VCaP (cell line): ENCODE measurements around the gene LARP1.

Experiments used
- H3K27ac ChIP-seq: fragments of 450-650 bp; 2 replicates; pipeline ENCODE4 v1.5.1; 2017
- TF ChIP-seq, protein P1 (sequence below): fragments of 450-650 bp; conservative IDR thresholded peaks from 2 replicates; pipeline ENCODE4 v1.5.1; 2017; ENCODE audit warnings: mild to moderate bottlenecking, moderate library complexity

The LARP1 gene

DNA sequence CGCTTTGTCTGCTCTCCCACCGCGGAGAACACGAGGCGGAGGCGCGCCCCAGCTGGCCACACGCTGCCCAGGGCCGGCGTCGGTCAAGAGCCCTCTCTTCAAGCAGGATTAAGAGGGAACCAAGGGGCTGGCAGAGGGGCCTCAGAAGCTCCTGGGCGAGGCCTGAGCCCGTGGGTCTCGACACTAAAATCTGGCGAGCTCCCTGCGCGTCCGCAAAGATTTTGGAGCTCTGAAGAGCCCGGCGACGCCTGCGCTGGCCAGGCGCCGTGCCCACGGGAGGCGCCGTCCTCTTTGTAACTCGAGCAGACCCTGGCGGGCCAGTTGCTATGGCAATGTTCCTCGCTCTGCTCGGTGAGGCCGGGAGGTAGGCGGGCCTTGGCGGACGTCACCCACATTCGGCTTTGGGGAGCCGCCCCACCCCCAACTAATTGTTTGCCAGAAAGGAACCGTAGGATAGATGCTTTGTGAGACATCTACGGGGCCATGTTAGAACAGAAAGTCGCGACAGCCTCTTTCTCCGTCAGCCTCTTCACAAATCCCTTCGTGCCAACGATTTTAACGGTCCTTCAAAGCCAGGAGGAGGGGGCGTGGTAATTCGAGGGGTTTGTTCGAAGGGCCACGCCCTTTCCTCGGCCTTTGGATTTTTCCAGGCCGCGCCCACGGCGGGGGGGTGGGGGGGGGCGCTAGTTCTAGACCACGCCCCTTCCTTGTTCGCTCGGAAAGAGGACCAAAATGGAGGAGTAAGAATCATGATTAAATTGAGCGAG lies 102.5 kb downstream of the LARP1 start:
- TF ChIP-seq, protein P1, sequence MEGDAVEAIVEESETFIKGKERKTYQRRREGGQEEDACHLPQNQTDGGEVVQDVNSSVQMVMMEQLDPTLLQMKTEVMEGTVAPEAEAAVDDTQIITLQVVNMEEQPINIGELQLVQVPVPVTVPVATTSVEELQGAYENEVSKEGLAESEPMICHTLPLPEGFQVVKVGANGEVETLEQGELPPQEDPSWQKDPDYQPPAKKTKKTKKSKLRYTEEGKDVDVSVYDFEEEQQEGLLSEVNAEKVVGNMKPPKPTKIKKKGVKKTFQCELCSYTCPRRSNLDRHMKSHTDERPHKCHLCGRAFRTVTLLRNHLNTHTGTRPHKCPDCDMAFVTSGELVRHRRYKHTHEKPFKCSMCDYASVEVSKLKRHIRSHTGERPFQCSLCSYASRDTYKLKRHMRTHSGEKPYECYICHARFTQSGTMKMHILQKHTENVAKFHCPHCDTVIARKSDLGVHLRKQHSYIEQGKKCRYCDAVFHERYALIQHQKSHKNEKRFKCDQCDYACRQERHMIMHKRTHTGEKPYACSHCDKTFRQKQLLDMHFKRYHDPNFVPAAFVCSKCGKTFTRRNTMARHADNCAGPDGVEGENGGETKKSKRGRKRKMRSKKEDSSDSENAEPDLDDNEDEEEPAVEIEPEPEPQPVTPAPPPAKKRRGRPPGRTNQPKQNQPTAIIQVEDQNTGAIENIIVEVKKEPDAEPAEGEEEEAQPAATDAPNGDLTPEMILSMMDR = no peak
- H3K27ac ChIP-seq = peak overlapping the region; percentile 96

DNA sequence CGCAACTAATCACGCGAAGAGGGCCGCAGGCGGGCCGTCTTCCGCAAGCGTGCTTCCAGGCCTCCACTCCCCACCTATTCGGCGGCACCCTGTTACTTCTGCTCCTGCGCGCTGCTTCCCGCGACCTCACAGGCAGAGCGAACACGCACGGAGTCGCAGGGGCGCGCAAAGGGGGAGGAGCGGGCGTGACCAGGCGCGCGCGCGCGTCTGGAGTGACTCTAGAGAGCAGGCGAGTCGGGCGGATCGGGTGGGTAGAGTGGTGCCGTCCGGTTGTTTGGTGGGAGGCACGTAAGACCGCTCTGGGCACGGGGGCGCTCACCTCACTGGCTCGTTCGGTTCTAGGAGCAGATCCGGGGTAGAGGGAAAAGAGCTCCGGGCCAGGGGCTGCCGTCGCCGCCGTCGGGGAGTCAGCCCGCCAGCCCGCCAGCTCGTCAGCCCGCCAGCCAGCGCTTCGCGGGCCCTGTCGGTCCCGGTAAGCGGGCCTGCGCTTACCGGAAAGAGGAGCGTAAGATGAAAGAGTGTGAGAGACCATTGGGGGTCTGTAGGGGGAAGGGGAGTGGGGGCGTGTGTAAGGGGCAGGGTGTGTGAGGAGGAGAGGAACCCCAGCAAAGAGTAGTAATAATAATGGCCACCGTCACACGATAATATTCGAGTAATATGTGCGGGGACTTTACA lies 103.3 kb downstream of the LARP1 start, which contains the start of gene CNOT8:
CNOT8 (plus strand) TSS at position 331 of the 675 bp plus-strand sequence. CDS start 4,652 bp downstream, outside the sequence.
- peak within 1 kb of the TSS; percentile 96 for H3K27ac ChIP-seq
- TF ChIP-seq, protein P1 = no peak

DNA sequence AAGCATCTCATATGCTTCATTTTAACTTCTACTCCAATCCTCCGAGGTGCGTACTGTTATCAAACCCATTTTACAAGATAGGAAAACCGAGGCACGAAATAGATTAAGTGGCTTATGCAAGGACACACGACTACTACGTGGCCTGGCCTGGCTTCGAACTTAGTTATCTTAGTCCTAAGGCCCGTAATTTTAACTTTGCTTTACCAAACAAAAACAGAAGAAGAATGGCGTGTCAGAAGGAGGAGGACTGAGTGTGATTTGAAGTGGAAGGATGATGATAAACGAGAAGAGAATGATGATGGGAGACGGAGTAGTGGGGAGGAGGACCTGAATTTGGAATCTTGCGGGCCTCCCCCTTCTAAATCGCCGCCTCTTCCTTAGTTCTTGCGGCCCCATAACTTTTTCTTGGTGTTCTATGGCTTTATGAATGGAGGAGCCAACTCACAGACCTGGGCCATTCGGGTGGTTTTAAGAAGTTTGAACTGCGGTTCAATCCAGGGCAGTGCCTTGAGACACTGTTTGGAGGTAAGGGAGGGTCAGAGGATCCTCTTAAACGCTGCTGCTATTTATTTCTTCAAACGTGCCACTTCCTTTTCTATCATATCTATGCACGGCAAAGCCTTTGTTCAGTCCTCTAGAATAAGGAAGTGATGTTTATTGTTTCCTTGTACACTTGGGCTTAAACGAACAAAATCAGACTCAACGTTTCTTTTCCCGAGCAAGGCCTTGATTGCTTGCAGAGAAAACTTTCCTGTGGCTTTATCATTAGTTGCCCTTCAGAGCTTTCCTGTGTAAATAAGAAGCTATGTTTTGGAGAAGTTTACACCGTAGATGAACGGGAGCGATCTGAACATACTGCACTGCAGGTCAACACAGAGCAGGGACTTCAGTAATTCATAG lies 104.0 kb downstream of the LARP1 start:
- TF ChIP-seq, protein P1 = no peak
- peak overlapping the region; percentile 96 for H3K27ac ChIP-seq

GRCh38 chr5:154860123-154860522 lies 104.9 kb downstream of the LARP1 start:
- TF ChIP-seq, protein P1 = no peak
- peak overlapping the region; percentile 96 for H3K27ac ChIP-seq

DNA sequence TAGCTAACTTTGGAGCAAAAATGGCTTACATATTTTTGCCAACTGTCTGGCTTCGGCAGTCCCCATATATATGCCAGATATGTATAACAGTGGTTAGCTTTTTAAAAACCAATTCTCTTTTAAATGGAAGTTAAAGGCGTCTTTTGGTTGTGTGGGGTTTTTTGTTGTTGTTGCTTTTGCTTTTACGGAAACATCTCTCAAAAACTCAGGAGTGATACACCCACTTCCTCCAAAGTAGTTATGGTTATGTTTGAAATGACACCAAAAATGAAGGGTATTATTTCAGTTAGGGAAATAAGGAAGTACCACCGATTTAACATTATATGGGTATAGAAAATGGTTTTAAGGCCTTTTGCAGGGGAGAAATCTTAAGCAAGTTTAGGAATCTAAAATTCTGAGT lies 105.6 kb downstream of the LARP1 start:
- peak overlapping the region; percentile 96 for H3K27ac ChIP-seq
- TF ChIP-seq, protein P1 = no peak

DNA sequence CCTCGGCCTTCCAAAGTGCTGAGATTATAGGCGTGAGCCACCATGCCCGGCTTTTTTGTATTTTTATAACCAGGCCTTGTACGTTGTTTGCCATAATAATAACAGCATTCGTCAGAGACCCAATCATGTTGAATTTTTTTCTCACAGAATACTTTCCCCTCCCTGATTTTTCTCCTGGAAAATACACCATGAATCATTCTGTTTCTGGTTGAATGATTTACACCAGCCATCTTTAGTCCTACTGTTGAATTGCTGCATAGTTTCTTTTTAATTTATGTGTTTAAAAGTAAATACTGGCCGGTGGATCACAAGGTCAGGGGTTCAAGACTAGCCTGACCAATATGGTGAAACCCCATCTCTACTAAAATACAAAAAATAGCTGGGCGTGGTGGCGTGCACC lies 106.8 kb downstream of the LARP1 start:
- TF ChIP-seq, protein P1 = no peak

GRCh38 chr5:154862766-154863165 lies 107.6 kb downstream of the LARP1 start:
- H3K27ac ChIP-seq = no peak overlapping the region
- TF ChIP-seq, protein P1 = no peak

More for the DNA sequence above, 106.8 kb downstream of the LARP1 start:
- no peak overlapping the region for H3K27ac ChIP-seq
